Measurements from ENCODE around the gene ALLC.

The ALLC gene

DNA sequence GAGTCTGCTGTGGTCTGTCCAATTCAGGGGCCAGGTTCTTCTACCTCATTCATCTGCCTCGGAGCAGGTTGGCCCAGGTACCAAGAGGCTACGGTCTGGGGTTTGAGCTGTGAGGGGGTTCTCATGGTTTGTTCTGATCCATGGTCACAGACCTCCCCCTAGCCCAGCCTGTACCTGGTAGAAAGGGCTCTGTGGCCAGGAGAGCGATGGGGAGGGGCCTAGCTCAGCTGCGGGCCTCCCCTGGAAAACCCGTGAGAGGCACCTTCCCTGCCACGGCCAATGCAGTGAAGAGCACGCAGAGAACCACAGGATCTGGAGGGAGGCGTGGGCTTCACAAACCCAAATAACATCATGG lies 19.6 kb upstream of the ALLC start:
- Histone ChIP-seq H3K27ac (no peak overlapping the region), H3K4me3 (no peak overlapping the region)
- no peak for DNase-seq (ENCODE audit: low spot score)
- TF ChIP-seq, protein P1, sequence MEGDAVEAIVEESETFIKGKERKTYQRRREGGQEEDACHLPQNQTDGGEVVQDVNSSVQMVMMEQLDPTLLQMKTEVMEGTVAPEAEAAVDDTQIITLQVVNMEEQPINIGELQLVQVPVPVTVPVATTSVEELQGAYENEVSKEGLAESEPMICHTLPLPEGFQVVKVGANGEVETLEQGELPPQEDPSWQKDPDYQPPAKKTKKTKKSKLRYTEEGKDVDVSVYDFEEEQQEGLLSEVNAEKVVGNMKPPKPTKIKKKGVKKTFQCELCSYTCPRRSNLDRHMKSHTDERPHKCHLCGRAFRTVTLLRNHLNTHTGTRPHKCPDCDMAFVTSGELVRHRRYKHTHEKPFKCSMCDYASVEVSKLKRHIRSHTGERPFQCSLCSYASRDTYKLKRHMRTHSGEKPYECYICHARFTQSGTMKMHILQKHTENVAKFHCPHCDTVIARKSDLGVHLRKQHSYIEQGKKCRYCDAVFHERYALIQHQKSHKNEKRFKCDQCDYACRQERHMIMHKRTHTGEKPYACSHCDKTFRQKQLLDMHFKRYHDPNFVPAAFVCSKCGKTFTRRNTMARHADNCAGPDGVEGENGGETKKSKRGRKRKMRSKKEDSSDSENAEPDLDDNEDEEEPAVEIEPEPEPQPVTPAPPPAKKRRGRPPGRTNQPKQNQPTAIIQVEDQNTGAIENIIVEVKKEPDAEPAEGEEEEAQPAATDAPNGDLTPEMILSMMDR (IDR thresholded peaks at IDR 0.05): no peak

- DNase-seq (ENCODE audit: low spot score): peak; percentile 47
- no peak overlapping the region for H3K4me3 ChIP-seq
Observed at GRCh38 chr2:3639015-3639630, 18.9 kb upstream of the ALLC start.

DNA sequence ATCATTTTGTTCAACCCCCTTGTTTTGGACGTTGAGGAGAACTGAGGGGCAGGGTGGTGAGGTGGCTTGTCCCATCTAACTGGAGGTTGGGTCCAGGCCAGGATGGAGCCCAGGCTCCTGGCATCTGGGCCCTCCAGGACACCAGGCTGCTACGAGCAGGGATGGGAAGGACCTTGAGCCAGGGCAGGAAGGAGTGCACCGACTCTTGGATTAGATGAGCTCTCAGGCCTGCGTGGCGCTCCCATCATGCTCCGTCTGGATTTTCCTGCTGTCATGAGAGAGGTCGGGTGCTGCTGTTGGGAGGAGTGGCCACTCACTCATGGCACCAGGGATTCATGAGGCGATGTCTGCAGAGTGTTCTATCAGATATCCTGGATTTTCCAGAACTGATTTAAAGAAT lies 18.3 kb upstream of the ALLC start:
- TF ChIP-seq, protein P1 (IDR thresholded peaks at IDR 0.05): no peak
- no peak overlapping the region for H3K4me3 ChIP-seq
- DNase-seq (ENCODE audit: low spot score): peak; percentile 47
- no peak overlapping the region for H3K27ac ChIP-seq

More at GRCh38 chr2:3639015-3639630, 18.9 kb upstream of the ALLC start:
- TF ChIP-seq, protein P1 (IDR thresholded peaks at IDR 0.05): no peak
- no peak overlapping the region for H3K27ac ChIP-seq

- Histone ChIP-seq H3K4me3 (no peak overlapping the region), H3K27ac (no peak overlapping the region)
- peak; percentile 50 for DNase-seq (ENCODE audit: low spot score)
- TF ChIP-seq, protein P1 (IDR thresholded peaks at IDR 0.05): no peak
Observed at GRCh38 chr2:3641181-3641580, 16.8 kb upstream of the ALLC start.

DNA sequence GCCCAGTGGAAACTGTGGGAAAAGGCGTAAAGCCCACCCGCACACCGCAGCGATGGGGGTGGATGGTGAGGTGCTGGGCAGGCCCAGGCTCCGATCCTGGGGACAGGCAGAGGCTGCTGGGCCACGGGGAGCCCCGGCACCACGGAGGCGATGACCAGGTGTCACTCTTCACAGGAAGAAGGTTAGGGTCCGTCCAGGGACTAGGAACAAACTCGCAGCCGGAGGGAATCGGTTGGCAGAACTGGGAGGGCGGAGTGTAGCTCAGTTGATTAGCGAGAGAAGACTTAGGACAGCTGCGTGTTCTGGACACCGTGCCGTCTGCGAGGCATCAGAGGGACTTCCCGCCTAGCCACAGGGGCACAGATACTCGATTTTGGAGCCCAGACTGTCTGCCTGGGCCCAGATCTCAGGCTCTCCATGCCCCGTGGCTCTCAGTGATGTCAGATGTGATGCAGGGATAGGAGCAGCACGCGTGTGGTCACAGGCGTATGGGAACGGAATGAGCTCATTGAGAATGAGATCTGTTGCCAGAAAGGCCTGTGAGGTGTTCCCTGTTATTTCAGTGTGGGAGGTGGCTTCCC lies 16.1 kb upstream of the ALLC start:
- Histone ChIP-seq H3K27ac (no peak overlapping the region), H3K4me3 (no peak overlapping the region)
- TF ChIP-seq, protein P1 (IDR thresholded peaks at IDR 0.05): no peak
- peak; percentile 65 for DNase-seq (ENCODE audit: low spot score)

DNA sequence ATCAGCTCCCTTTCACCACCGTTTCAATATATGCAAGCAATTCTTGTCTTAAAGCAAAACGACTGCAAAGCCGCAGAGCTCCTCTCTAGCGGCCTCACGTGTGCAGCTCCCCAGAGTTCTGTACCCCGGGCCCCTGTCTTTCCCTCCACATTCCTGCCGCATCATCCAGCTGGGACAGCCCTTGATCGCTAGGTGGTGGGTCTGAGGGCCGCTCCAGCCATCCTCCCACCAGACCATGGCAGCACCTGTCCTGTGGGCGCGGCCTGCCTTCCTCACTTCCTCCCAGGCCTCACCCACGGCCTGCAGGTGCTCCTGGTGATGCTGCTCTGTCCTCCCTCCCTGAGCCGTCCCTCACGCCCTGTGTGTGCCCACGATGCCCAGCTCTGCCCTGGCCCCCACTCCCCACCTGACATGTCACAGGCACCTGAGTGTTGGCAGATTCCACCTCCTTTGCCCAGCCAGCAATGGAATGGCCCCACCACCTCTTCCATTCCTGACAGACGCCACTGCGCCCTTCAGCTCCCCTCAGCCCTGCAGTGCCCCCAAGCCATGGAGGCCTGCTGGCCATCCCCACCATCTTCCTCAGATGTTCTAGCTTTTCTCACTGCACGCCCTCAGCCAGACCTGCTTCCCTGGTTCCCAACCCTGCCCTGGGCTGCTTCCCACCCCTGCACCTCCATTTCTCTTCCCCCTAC lies 15.3 kb upstream of the ALLC start:
- Histone ChIP-seq H3K27ac (no peak overlapping the region), H3K4me3 (no peak overlapping the region)
- TF ChIP-seq, protein P1 (IDR thresholded peaks at IDR 0.05): no peak
- peak; percentile 71 for DNase-seq (ENCODE audit: low spot score)
